PC-3 (cell line): Measurements from ENCODE around the gene CDH6. TPM values are rescaled to one million over a fixed set of nuclear protein-coding genes. Genes with fewer than 3 reads are reported as not detected.

ENCODE experiments used
- ATAC-seq: fragments of 200-7000 bp; cut with Tn5 transposase; 2 replicates; pipeline ENCODE4 v1.9.1; 2020; ENCODE audit warnings: mild to moderate bottlenecking, moderate library complexity
- BruUV-seq: library from RNA; stranded (reverse); fragments of 400-500 nt; replicated peaks from 2 replicates; lab custom pipeline; 2021; lab: Mats Ljungman, UMichigan
- CTCF ChIA-PET: fragments of 300-600 bp; sonication (Branson Sonifier 250); formaldehyde crosslinking; loops from one replicate; lab custom pipeline; 2022; ENCODE audit warnings: antibody characterized with exemption; lab: Charles Lee
- POLR2A ChIA-PET: fragments of 300-600 bp; sonication (Branson Sonifier 250); formaldehyde crosslinking; loops from one replicate; lab custom pipeline; 2022; ENCODE audit warnings: antibody characterized with exemption; ENCODE audit not compliant: unreplicated experiment; lab: Charles Lee
- DNase-seq: peaks from one replicate; pipeline ENCODE4 v3.0.0-alpha.2; 2015
- H2AFZ ChIP-seq: fragments of 300-600 bp; sonication (generic); 2 replicates; pipeline ENCODE4 v1.6.0; 2016; ENCODE audit warnings: antibody characterized with exemption, low read length
- H3F3A ChIP-seq: fragments of 300-600 bp; sonication (generic); one replicate; pipeline ENCODE4 v1.6.0; 2017; ENCODE audit warnings: antibody characterized with exemption, low read length, control low read depth, mild to moderate bottlenecking; ENCODE audit not compliant: unreplicated experiment
- H3K27ac ChIP-seq: fragments of 300-600 bp; sonication (generic); 2 replicates; pipeline ENCODE4 v1.5.1; 2016; ENCODE audit warnings: mild to moderate bottlenecking, low read length
- H3K27me3 ChIP-seq: fragments of 300-600 bp; sonication (generic); 2 replicates; pipeline ENCODE4 v1.6.1; 2016; ENCODE audit warnings: low read length, mixed read lengths
- H3K36me3 ChIP-seq: fragments of 300-600 bp; sonication (generic); 2 replicates; pipeline ENCODE4 v1.6.1; 2016; ENCODE audit warnings: low read depth, mixed run types, low read length, mixed read lengths
- H3K4me1 ChIP-seq: fragments of 300-600 bp; sonication (generic); 2 replicates; pipeline ENCODE4 v1.5.1; 2016; ENCODE audit warnings: low read length; ENCODE audit not compliant: insufficient read depth
- H3K4me2 ChIP-seq: fragments of 300-600 bp; sonication (generic); 2 replicates; pipeline ENCODE4 v1.6.0; 2016; ENCODE audit warnings: low read length
- H3K4me3 ChIP-seq: fragments of 300-600 bp; sonication (generic); 2 replicates; pipeline ENCODE4 v1.5.1; 2016; ENCODE audit warnings: mild to moderate bottlenecking, low read length, mixed read lengths
- H3K79me2 ChIP-seq: fragments of 300-600 bp; sonication (generic); 2 replicates; pipeline ENCODE4 v1.6.1; 2017; ENCODE audit warnings: low read length, mixed read lengths
- H3K9ac ChIP-seq: fragments of 300-600 bp; sonication (generic); 2 replicates; pipeline ENCODE4 v1.6.0; 2016; ENCODE audit warnings: mild to moderate bottlenecking, low read length
- H3K9me2 ChIP-seq: fragments of 300-600 bp; sonication (generic); replicated peaks from 2 replicates; pipeline ENCODE4 v1.6.1; 2016; ENCODE audit warnings: mixed run types, low read length, mixed read lengths
- H3K9me3 ChIP-seq: fragments of 300-600 bp; sonication (generic); 2 replicates; pipeline ENCODE4 v1.6.1; 2016; ENCODE audit warnings: low read length, mixed read lengths
- H4K20me1 ChIP-seq: fragments of 300-600 bp; sonication (generic); 2 replicates; pipeline ENCODE4 v1.6.1; 2016; ENCODE audit warnings: low read length, mixed read lengths
- EZH2 ChIP-seq: fragments of 300-600 bp; sonication (generic); IDR thresholded peaks from one replicate; pipeline ENCODE4 v1.6.1; 2017; ENCODE audit warnings: antibody characterized with exemption, mild to moderate bottlenecking, low read length; ENCODE audit not compliant: unreplicated experiment
- EZH2phosphoT487 ChIP-seq: fragments of 300-600 bp; sonication (generic); IDR thresholded peaks from 2 replicates; pipeline ENCODE4 v1.6.1; 2018; ENCODE audit warnings: mild to moderate bottlenecking, antibody characterized with exemption, low read length, borderline replicate concordance
- intact Hi-C: fragments of 100-400 bp; cut with micrococcal nuclease; formaldehyde crosslinking; loops from 2 replicates; pipeline ENCODE4 v1.9.0; 2023
- total RNA-seq: library from RNA; depleted of rRNA; stranded (reverse); fragments of >200 nt; gene quantifications from 2 replicates; pipeline ENCODE4 v1.2.3, GENCODE V29; 2014
- TF ChIP-seq, protein P1 (sequence below): fragments of 300-600 bp; sonication (generic); conservative IDR thresholded peaks from 2 replicates; pipeline ENCODE4 v1.5.1; 2017; ENCODE audit warnings: antibody characterized with exemption, low read depth, mild to moderate bottlenecking, low read length

Gene CDH6
- total RNA-seq, 1 experiment from 2014 or later: 1.9 TPM

GRCh38 chr5:31346896-31347551 is 153.5 kb downstream of the CDH6 start:
- Histone ChIP-seq H3K27ac (no peak overlapping the region), H4K20me1 (no peaks in the 10 kb centered on the region), H3K4me3 (no peak overlapping the region), H2AFZ (no peak overlapping the region), H3K36me3 (no peaks in the 10 kb centered on the region), H3K79me2 (no peaks in the 10 kb centered on the region), H3K9me2 (no peaks in the 10 kb centered on the region), H3K27me3 (peaks cover 66% of the 10 kb centered on the region), H3F3A (no peaks in the 10 kb centered on the region), H3K4me1 (no peaks in the 10 kb centered on the region), H3K9ac (no peak overlapping the region), H3K4me2 (no peak overlapping the region), H3K9me3 (no peaks in the 10 kb centered on the region)
- no peak for TF ChIP-seq EZH2phosphoT487
- TF ChIP-seq, protein P1, sequence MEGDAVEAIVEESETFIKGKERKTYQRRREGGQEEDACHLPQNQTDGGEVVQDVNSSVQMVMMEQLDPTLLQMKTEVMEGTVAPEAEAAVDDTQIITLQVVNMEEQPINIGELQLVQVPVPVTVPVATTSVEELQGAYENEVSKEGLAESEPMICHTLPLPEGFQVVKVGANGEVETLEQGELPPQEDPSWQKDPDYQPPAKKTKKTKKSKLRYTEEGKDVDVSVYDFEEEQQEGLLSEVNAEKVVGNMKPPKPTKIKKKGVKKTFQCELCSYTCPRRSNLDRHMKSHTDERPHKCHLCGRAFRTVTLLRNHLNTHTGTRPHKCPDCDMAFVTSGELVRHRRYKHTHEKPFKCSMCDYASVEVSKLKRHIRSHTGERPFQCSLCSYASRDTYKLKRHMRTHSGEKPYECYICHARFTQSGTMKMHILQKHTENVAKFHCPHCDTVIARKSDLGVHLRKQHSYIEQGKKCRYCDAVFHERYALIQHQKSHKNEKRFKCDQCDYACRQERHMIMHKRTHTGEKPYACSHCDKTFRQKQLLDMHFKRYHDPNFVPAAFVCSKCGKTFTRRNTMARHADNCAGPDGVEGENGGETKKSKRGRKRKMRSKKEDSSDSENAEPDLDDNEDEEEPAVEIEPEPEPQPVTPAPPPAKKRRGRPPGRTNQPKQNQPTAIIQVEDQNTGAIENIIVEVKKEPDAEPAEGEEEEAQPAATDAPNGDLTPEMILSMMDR: no peak
- no peak for TF ChIP-seq EZH2
- ATAC-seq (no peak), DNase-seq (no peak)
- CTCF ChIA-PET: no interaction called here
- intact Hi-C loops: no loop called here
- POLR2A ChIA-PET: no interaction called here
- BruUV-seq: no TSS peak

- no peaks in the 10 kb centered on the region for H3K79me2 ChIP-seq
- H3K27ac ChIP-seq: no peak overlapping the region
- H2AFZ ChIP-seq: no peak overlapping the region
- intact Hi-C loops: no loop called here
- no peaks in the 10 kb centered on the region for H3K9me3 ChIP-seq
- BruUV-seq: no TSS peak
- H3F3A ChIP-seq: no peaks in the 10 kb centered on the region
- H3K36me3 ChIP-seq: no peaks in the 10 kb centered on the region
- DNase-seq: no peak
- TF ChIP-seq EZH2: no peak
- TF ChIP-seq, protein P1: no peak
- TF ChIP-seq EZH2phosphoT487: no peak
- H3K4me2 ChIP-seq: no peak overlapping the region
- peaks cover 66% of the 10 kb centered on the region for H3K27me3 ChIP-seq
- H3K9me2 ChIP-seq: no peaks in the 10 kb centered on the region
- no peak overlapping the region for H3K9ac ChIP-seq
- no peaks in the 10 kb centered on the region for H4K20me1 ChIP-seq
- H3K4me3 ChIP-seq: no peak overlapping the region
- CTCF ChIA-PET: no interaction called here
- no peak for ATAC-seq
- H3K4me1 ChIP-seq: no peaks in the 10 kb centered on the region
- POLR2A ChIA-PET: no interaction called here
These were observed 154.0 kb downstream of the CDH6 start for GRCh38 chr5:31347552-31347905.

- ChIA-PET POLR2A (no interaction called here), CTCF (no interaction called here)
- H3K9ac ChIP-seq: no peak overlapping the region
- no peak for ATAC-seq
- no peak overlapping the region for H3K4me2 ChIP-seq
- H3K9me2 ChIP-seq: no peaks in the 10 kb centered on the region
- peaks cover 59% of the 10 kb centered on the region for H3K27me3 ChIP-seq
- H3K36me3 ChIP-seq: no peaks in the 10 kb centered on the region
- intact Hi-C loops: no loop called here
- no peaks in the 10 kb centered on the region for H3K79me2 ChIP-seq
- DNase-seq: no peak
- no TSS peak for BruUV-seq
- H3F3A ChIP-seq: no peaks in the 10 kb centered on the region
- H3K4me1 ChIP-seq: no peaks in the 10 kb centered on the region
- H2AFZ ChIP-seq: no peak overlapping the region
- H3K9me3 ChIP-seq: no peaks in the 10 kb centered on the region
- TF ChIP-seq, protein P1: no peak
- TF ChIP-seq EZH2phosphoT487 (no peak), EZH2 (no peak)
- H4K20me1 ChIP-seq: no peaks in the 10 kb centered on the region
- no peak overlapping the region for H3K27ac ChIP-seq
- H3K4me3 ChIP-seq: no peak overlapping the region
These were observed 156.9 kb downstream of the CDH6 start for GRCh38 chr5:31350395-31350794.
